ENCODE results near the gene CFAP53.
"Not testable (repeated sequence)": the region's sequence is repeated elsewhere in the genome, so short reads cannot be mapped to it uniquely, and the experiment has no call there.

The CFAP53 gene, protein sequence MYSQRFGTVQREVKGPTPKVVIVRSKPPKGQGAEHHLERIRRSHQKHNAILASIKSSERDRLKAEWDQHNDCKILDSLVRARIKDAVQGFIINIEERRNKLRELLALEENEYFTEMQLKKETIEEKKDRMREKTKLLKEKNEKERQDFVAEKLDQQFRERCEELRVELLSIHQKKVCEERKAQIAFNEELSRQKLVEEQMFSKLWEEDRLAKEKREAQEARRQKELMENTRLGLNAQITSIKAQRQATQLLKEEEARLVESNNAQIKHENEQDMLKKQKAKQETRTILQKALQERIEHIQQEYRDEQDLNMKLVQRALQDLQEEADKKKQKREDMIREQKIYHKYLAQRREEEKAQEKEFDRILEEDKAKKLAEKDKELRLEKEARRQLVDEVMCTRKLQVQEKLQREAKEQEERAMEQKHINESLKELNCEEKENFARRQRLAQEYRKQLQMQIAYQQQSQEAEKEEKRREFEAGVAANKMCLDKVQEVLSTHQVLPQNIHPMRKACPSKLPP

DNA sequence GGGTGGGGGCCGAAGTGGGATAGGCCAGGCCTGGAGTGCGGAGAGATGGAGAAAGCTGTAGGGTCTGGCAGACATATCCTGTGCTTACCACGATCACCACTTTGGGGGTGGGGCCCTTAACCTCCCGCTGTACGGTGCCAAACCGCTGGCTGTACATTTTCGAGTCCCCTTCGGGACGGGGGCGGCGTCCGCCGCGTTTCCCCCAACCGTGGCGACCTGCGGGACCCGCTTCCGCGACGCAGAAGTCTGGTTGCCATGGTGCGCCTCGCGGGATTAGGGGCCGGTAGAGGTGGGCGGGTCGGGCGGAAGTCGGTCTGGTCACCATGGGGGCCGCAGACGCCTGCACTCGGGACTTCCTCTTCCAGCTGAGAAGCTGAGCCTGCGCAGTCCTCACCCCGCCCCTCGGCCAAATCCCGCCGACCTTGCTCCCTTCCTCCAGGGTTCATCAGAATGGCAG is at the start of gene CFAP53:
Gene CFAP53 (minus strand): TSS at position 248 of the 457 bp plus-strand sequence. CDS start 91 bp downstream, at position 157.
- DNase-seq = peak; percentile 93

DNA sequence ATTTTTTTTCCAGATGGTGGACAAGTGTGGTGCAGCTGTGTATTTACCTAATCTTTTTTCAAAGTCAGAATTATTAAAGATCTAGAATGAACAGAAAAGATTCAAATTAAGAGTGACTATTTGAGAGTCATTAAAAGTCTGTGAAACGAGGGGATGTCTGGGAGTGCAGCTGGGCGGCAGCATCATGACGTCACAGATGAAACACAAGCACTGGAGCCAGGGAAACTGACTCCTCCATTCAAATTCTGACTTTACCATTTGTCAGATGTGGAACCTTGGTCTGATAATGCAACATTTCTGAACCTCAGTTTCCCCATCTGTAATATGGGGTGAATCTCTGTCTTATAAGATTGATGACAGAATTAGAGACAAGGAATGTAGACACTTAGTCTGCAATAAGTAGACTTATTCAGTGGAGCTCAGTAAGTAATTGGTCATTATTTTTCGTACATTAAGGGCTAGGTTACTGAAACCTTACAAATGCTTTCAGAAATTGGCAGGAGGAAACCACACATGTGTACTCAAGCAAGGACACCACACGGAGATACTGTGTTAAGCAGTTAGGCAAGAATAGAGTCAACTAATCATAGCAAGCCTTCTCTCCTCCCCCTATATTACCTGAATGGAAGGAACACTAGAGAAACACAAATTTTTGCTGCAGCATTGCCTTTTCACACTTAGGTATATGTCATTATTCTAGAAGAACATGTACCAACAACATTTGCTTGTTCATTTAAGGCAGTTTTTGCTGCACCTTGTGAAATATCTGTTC is 49.0 kb upstream of the CFAP53 start:
- DNase-seq = no peak

DNA sequence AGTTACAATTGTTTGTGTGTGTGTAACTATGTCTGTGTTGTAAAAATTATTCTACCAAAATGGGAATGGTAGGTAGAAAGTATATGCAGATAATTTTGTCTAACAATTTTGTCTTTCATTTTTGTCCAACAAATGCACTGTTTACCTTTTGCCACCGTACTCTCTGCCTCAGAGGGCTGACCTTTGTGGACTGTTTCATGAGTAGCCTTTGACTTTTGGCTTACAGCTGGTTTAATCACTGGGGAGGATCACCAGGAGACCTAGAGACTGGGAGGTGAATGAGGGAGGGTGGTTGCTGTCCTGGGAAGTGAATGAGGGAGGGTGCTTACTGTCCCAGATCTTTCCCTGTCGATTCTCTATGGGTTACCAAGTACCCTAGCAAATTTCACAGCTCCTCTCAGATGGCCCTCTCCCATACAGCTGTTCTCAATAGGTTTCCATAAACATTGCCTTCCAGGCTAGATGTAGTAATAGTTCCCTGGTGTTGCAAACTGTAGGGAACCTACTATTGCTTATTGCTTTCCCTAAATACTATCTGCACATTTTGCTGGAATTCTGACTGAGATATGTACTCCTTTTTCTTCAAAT is 47.7 kb upstream of the CFAP53 start:
- no peak for DNase-seq

GRCh38 chr18:50313031-50313607 is 46.8 kb upstream of the CFAP53 start:
- DNase-seq = no peak

GRCh38 chr18:50312296-50313030 is 46.2 kb upstream of the CFAP53 start:
- no peak for DNase-seq

GRCh38 chr18:50311650-50312049 is 45.4 kb upstream of the CFAP53 start:
- DNase-seq = no peak

GRCh38 chr18:50310080-50310479 is 43.8 kb upstream of the CFAP53 start:
- DNase-seq = no peak

DNA sequence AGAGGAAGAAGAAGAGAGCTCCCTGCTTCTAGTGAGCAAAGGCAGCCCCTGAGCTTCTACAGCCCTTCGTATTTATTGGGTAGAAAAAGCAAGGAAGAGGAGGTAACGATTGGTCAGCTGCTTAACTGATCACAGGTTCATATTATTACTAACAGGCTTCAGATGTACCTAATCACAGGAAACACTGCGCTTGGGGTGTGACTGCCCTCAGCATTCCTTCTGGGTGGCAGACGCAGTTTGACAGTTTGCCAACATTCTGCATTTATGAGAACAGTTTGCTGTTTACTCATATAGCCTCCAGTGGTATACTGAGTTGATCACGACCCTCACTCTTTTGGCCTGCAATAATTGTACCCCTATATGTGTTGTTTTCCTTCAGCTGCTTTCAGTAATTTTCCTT is 42.6 kb upstream of the CFAP53 start:
- not testable (repeated sequence) for DNase-seq

DNA sequence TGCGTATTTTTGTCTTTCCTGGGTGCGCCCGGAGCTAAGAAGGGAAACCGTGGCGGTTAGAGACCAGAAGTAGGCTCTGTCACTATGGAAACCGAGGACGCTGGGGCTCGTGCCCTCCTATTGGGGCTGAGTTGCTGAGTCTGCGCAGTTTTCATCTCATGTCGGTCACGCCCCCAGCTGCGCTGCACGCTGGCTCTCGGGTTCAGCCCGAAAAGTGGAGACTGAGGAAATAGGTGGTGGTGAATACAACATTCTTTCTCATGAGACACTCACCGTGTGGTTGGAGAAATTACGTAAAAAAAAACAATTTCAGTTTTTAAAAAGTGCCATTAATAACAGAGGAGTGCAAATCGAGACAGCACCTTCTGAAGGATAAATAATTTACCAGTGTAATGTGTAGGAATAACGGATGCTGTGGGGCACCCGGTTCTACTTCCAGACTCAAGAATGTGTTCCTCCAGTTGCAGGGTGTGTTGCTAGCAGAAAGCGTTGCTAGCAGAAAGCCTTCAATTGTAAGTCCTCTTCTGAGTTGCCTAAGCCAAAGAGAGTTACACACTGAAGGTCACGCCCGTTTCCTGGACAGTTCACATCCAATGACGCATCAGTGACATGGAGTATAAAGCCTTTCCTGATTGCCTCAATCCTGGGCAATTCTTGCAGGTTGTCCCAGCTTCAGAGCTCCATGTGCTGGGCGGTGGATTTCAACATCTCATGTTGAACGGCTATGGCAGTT is 41.6 kb upstream of the CFAP53 start:
- DNase-seq = peak; percentile 89

DNA sequence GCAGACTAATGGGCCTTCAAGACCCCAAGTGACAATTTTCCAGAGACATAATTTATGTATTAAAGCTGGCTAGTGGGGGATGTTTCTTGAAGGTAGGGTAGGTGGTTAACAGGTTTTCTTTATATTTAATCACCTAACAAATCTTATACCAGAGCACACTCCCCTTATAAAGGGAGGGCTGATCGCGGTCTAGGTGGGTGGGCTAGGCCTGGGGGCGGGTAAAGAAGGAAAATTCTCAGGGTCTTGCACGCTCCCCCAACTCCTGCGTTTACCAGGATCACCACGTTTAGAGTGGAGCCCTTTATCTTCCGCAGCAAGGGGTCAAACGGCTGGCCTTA is 41.1 kb upstream of the CFAP53 start:
- DNase-seq = no peak

DNA sequence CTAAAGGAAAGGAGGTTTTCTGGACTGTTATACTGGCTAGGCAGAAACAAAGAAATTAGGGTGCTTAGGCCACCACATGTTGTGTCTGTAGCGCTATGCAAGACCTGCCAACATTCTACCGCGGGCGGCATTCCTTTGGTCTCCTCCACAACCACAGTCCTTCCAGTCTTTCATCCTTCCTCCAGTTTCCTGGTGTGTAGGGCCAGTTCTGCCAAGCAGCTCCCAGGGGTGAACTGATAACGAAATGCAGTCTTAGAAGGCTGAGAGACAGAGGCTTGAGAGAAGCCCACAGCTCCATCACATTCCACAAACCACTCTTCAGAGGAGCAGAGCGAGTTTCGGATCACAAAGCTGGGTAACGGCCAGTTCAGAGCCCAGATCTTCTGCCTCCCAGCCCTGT is 40.6 kb upstream of the CFAP53 start:
- DNase-seq = no peak

DNA sequence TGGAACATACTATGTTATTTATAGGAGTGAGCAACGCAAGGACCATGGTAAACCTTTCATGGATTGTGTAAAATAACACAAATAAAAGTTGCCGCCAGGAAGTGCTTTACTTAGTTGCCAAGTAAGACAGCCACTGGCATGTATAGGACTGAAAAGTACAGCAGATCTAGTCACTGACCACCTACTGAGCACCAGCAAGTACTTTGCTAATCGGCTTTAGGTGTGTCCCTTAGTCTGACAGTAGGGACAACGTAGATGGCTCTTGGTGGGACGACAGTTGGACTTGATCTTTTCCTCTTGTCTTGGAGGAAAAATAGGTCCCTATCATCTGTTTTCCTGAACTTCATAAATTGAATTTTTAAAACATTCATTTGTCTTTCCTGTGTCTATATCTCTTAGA is 34.8 kb upstream of the CFAP53 start:
- no peak for DNase-seq

DNA sequence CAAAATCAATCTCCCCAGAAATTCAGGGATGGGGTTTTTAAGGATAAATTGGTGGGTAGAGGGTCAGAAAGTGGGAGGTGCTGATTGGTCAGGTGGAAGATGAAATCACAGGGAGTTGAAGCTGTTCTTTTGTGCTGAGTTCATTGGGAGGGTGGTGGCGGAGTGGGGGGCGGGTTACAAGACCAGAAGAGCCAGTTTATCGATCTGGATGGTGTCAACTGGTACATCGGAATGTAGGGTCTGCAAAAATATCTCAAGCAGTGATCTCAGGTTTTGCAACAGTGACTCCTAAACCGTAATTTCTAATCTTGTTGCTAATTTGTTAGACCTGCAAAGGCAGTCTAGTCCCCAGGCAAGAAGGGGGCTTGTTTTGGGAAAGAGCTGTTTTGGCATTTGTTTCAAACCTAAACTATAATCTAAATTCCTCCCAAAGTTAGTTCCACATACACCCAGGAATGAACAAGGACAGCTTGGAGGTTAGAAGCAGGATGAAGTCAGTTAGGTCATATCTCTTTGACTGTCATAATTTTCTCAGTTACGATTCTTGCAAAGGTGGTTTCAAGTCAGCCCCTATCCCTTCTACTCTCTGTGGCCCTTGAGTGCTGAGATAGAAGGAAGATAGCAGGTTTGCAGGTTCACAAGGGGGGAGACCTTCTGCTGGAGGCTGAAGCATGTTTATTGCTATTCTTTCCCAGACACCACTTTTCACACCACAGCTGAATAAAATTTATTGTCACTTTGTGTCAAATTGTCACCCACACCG is 33.5 kb upstream of the CFAP53 start:
- DNase-seq = no peak

- no peak for DNase-seq
Measured at GRCh38 chr18:50298443-50299284, 32.4 kb upstream of the CFAP53 start.

DNA sequence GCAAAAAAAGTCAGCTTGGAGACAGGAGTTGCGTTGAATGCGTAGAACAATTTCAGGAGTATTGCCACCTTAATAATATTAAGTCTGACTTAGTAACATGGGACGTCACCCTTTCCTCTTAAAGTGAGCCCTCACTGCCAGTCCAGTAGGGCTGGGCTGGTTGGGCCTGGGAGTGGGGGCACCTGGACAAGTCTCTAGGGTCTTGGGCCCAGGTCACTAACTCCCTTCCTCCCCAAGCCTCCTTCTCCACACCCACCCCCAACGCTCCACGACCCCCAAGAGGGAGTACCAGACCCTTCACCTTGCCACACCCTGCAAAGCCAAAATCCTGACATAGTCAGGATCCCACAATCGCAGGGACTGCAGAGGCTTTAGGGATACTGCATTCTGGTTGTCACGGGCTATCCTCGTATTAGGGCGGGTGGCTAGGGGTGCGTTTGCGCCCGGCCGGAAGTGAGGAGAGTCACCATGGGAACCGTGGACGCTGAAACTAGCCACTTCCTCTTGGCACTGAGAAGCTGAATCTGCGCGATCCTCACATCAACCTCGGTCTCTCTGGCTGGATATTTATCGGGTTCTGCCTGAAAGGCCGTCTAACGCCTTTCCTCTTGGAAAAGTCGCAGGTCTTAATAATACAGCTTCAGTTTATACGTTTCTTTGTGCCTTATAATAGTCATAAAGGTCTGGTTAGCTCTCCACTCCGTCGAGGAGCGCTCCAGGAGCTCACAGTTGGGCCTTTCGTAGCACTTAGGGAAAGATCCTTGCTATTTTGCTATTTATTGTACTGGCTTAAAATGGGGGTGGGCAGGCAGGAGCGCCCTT is 31.5 kb upstream of the CFAP53 start:
- DNase-seq = peak; percentile 22

GRCh38 chr18:50293039-50293438 is 26.7 kb upstream of the CFAP53 start:
- no peak for DNase-seq

DNA sequence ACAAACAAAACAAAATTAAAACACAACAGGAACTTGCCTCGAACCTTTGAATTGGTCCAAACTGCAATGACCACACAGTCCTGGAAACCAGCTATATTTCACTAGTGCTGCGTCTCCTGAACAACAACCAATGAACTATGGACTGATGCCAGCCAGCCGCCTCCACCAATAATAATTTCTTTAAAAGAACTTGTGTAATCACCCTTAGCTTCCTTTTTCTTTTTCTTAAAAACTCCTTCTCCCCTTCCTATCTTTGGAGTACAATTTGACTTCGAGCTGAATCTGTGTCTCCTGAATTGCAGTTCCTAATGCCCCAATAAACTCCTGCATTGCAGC is 22.8 kb upstream of the CFAP53 start:
- no peak for DNase-seq

DNA sequence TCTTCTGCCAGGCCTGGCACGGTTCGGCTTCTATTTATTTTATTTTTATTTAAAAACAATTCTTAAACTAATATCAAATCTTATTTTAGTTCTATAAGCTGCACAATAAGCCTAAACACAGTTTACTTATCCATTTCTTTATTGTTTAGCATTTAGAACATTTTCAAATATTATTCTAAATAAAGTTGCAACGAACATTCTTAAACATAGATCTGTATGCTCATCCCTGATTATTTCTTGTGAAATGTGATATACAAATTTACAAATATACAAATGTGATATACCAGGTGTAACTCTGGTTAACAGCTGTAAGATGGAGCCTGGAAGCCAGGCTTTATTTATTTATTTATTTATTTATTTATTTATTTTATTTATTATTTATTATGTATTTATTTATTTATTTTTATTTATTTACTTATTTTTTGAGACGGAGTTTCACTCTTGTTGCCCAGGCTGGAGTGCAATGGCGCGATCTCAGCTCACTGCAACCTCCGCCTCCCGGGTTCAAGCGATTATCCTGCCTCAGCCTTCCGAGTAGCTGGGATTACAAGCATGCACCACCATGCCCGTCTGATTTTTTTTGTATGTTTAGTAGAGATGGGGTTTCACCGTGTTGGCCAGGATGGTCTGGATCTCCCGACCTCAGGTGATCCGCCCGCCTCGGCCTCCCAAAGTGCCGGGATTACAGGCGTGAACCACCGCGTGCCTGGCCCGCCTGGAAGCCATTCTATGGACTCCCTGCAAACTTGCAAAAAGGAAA is 22.2 kb upstream of the CFAP53 start:
- DNase-seq = not testable (repeated sequence)

Data from NCI-H82 (cell line).